Gastrocnemius medialis (tissue), 4 donors: ENCODE data around the gene CD2AP. TPM values are rescaled to one million over a fixed set of nuclear protein-coding genes. Genes with fewer than 3 reads are reported as not detected.
"Not testable (repeated sequence)": the region's sequence is repeated elsewhere in the genome, so short reads cannot be mapped to it uniquely, and the experiment has no call there.

Experiments
- ATAC-seq, 2 donors: fragments of 150-250 bp; one replicate each; pipeline ENCODE4 v1.9.1; 2016
- DNase-seq, 2 donors: peaks; one replicate each; pipeline ENCODE4 v3.0.0-alpha.2; 2019
- H3K27ac ChIP-seq, 4 donors: fragments of 200-600 bp; sonication (generic); 1 replicate in 1 of 4; 2 replicates in 3 of 4; pipeline ENCODE4 v1.5.1; 2016 to 2018; ENCODE audit warnings: mild to moderate bottlenecking in 2 of 4, moderate library complexity in 1 of 4
- H3K27me3 ChIP-seq, 3 donors: fragments of 200-600 bp; sonication (generic) in 2 of 3; 1 replicate in 1 of 3; 2 replicates in 2 of 3; pipeline versions ENCODE4 v1.5.1 to v1.6.0; 2016 to 2019; ENCODE audit warnings: mild to moderate bottlenecking in 1 of 3, moderate library complexity in 1 of 3
- H3K36me3 ChIP-seq, 2 donors: fragments of 200-600 bp; sonication (generic) in 1 of 2; one replicate each; pipeline ENCODE4 v1.5.1; 2017 to 2018
- H3K4me1 ChIP-seq, 2 donors: fragments of 200-600 bp; sonication (generic) in 1 of 2; one replicate each; pipeline ENCODE4 v1.5.1; 2016 to 2017; ENCODE audit warnings: mild to moderate bottlenecking in 2 of 2
- H3K4me3 ChIP-seq, 4 donors: fragments of 200-600 bp; sonication (generic) in 3 of 4; 1 replicate in 1 of 4; 2 replicates in 3 of 4; pipeline ENCODE4 v1.5.1; 2016 to 2019; ENCODE audit warnings: mild to moderate bottlenecking in 2 of 4
- H3K9me3 ChIP-seq, 3 donors: fragments of 200-600 bp; sonication (generic) in 2 of 3; 1 replicate in 1 of 3; 2 replicates in 2 of 3; pipeline ENCODE4 v1.5.1; 2016 to 2019
- POLR2A ChIP-seq, 2 donors: fragments of 450-650 bp; IDR thresholded peaks; one replicate each; pipeline ENCODE4 v1.6.1; 2017; ENCODE audit warnings: antibody characterized with exemption in 2 of 2, mild to moderate bottlenecking in 2 of 2, moderate library complexity in 2 of 2
- in situ Hi-C, 4 donors: fragments of 200-750 bp; cut with MboI; loops; one replicate each; pipeline versions ENCODE4 v1.15.0 to v1.8.0; 2017; ENCODE audit warnings: low sequenced_read_pairs in 4 of 4
- intact Hi-C: fragments of 100-400 bp; cut with DNase I; formaldehyde crosslinking; loops from one replicate; pipeline ENCODE4 v1.15.1; 2023; ENCODE audit warnings: low total_unique reads
- total RNA-seq, 4 donors: library from RNA; depleted of rRNA; stranded (reverse); fragments of >200 nt; gene quantifications; one replicate each; pipeline versions ENCODE4 v1.1.0 to v1.2.3, GENCODE V29; 2016
- TF ChIP-seq, protein P1 (sequence below), 5 experiments: fragments of 450-650 bp in 3 of 5; fragments of 200-600 bp in 2 of 5; sonication (generic) in 2 of 5; IDR thresholded peaks in 4 of 5; conservative IDR thresholded peaks in 1 of 5; 1 replicate in 4 of 5; 2 replicates in 1 of 5; pipeline ENCODE4 v1.5.1; 2016 to 2019; ENCODE audit warnings: antibody characterized with exemption in 5 of 5, mild to moderate bottlenecking in 3 of 5, moderate library complexity in 3 of 5

Gene CD2AP
- total RNA-seq, 4 donors from 2014 or later = 6.9 to 14.1 (median 8.6) TPM

DNA sequence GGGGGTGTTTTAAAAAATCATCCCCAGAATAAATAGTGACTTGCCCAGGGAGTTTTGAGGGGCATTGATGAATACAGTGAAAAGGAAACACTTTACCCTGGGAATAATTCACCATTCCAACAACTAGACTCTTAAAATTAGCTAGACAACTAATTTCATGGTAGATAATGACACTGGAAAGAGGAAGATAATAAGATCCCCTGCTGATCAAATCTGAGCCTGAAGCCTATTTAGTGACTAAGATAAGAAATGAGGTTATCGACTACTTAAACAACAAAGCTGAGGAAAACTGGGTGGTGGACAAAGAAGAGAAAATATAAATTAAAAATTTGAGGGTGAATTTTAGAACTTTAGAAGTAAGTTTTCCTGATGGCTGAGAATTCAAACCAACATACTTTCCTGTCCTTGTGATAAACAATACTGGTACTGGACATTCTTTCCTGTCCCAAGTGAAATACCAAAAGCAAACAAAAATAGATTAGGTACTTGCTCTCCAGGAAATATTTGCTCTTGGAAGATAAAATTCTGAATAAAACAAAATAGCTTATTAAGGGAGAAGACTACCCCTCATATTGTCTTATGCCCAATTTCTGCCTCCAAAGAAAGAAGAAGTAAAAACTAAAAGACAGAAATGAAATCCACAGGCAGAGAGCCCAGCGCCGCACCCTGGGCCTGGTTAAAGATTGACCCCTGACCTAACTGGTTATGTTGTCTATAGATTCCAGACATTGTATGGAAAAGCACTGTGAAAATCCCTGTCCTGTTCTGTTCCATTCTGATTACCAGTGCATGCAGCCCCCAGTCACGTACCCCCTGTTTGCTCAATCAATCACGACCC is 156.8 kb downstream of the CD2AP start:
- ATAC-seq = no peak
- DNase-seq = no peak
- TF ChIP-seq, protein P1, sequence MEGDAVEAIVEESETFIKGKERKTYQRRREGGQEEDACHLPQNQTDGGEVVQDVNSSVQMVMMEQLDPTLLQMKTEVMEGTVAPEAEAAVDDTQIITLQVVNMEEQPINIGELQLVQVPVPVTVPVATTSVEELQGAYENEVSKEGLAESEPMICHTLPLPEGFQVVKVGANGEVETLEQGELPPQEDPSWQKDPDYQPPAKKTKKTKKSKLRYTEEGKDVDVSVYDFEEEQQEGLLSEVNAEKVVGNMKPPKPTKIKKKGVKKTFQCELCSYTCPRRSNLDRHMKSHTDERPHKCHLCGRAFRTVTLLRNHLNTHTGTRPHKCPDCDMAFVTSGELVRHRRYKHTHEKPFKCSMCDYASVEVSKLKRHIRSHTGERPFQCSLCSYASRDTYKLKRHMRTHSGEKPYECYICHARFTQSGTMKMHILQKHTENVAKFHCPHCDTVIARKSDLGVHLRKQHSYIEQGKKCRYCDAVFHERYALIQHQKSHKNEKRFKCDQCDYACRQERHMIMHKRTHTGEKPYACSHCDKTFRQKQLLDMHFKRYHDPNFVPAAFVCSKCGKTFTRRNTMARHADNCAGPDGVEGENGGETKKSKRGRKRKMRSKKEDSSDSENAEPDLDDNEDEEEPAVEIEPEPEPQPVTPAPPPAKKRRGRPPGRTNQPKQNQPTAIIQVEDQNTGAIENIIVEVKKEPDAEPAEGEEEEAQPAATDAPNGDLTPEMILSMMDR (IDR thresholded peaks at IDR 0.05 in 4 of 5, conservative IDR thresholded peaks at IDR 0.05 in 1 of 5) = no peak
- TF ChIP-seq POLR2A (IDR thresholded peaks at IDR 0.05) = no peak
- Histone ChIP-seq H3K27ac (peak overlapping the region; percentile 21 to 37 (median 28)), H3K36me3 (no peaks in the 10 kb centered on the region), H3K27me3 (no peaks in the 10 kb centered on the region), H3K4me3 (no peak overlapping the region), H3K9me3 (no peaks in the 10 kb centered on the region), H3K4me1 (peaks cover 4 to 7% of the 10 kb centered on the region in 2 donors)
- intact Hi-C loops (no loop called here), in situ Hi-C loops (loop anchor here in 3 of 4 donors (5.0 to 10.0 kb wide), 4 partner anchors 103 to 148 kb away; partner anchors contain the start of gene OPN5 (in 1 of the 3))

DNA sequence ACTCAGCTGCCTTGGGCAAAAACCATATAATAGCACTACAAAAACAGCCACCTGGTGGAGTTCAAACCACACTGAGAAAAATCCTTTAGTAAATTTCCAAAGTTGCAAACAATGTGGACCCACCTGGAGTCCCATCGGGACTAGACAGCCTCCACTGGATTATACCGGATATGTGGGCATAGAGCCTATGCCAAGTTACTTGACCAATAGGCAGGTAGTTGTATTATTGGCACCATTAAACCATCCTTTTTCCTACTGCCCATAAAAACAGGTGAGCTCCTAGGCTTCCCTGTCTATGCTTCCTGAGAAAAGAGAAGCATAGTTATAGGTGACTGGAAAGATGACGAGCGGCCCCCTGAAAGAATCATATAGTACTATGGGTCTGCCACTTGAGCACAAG is 169.1 kb downstream of the CD2AP start:
- in situ Hi-C loops (no loop called here), intact Hi-C loops (no loop called here)
- H3K4me1 ChIP-seq = peaks cover 7 to 21% of the 10 kb centered on the region in 2 donors
- no peak overlapping the region for H3K27ac ChIP-seq
- no peak for TF ChIP-seq POLR2A (IDR thresholded peaks at IDR 0.05)
- TF ChIP-seq, protein P1 (IDR thresholded peaks at IDR 0.05 in 4 of 5, conservative IDR thresholded peaks at IDR 0.05 in 1 of 5) = no peak
- no peak for DNase-seq
- no peaks in the 10 kb centered on the region for H3K9me3 ChIP-seq
- H3K36me3 ChIP-seq = no peaks in the 10 kb centered on the region
- H3K27me3 ChIP-seq = no peaks in the 10 kb centered on the region
- no peak for ATAC-seq
- H3K4me3 ChIP-seq = no peak overlapping the region

DNA sequence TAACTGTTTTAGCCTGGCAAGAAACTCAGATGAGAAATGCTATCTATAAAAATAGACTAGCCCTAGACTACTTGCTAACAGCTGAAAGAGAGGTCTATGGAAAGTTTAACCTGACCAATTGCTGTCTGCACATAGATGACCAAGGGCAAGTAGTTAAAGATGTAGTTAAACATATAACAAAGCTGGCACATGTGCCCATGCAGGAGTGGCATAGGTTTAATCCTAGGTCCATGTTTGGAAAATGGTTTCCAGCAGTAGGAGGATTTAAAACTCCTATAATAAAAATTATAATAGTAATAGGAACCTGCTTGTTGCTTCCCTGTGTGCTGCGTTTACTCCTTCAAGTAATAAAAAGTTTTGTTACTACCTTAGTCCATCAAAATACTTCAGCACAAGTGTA is 169.6 kb downstream of the CD2AP start:
- no peak for DNase-seq
- Histone ChIP-seq H3K36me3 (no peaks in the 10 kb centered on the region), H3K4me1 (peaks cover 11 to 26% of the 10 kb centered on the region in 2 donors), H3K4me3 (no peak overlapping the region), H3K27ac (no peak overlapping the region), H3K27me3 (no peaks in the 10 kb centered on the region), H3K9me3 (no peaks in the 10 kb centered on the region)
- in situ Hi-C loops = no loop called here
- no peak for ATAC-seq
- TF ChIP-seq, protein P1 (IDR thresholded peaks at IDR 0.05 in 4 of 5, conservative IDR thresholded peaks at IDR 0.05 in 1 of 5) = no peak
- intact Hi-C loops = no loop called here

DNA sequence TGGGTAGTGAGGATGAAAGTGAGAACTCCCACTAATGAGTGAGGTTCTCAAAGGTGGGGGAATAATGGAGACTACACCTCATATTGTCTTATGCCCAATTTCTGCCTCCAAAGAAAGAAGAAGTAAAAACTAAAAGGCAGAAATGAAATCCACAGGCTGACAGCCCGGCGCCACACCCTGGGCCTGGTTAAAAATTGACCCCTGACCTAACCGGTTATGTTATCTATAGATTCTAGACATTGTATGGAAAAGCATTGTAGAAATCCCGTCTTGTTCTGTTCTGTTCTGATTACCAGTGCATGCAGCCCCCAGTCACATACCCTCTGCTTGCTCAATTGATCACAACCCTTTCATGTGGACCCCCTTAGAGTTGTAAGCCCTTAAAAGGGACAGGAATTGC is 170.0 kb downstream of the CD2AP start:
- DNase-seq, H3K27ac ChIP-seq, H3K4me3 ChIP-seq, ATAC-seq, H3K27me3 ChIP-seq, H3K36me3 ChIP-seq, in situ Hi-C loops, H3K9me3 ChIP-seq, intact Hi-C loops: not testable (repeated sequence)
- peaks cover 11 to 28% of the 10 kb centered on the region in 2 donors for H3K4me1 ChIP-seq

DNA sequence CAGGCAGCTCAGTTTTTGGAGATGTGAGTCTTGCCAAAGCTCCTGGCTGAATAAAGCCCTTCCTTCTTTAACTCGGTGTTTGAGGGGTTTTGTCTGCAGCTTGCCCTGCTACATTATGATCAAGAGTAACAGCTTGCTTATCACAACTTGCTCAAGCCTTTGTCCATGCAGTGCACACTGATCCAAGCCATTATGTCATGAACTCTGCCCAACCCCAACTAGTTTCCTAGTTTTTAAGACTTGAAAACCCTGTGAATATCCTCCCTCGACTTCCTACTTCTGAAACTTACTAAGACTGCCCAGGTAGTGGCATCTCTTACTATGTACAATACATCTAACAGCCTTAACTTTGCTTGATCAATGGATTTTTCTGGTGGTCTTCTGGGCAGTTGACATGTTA is 170.4 kb downstream of the CD2AP start:
- ATAC-seq = no peak
- H3K27me3 ChIP-seq = no peaks in the 10 kb centered on the region
- H3K4me3 ChIP-seq = no peak overlapping the region
- H3K36me3 ChIP-seq = no peaks in the 10 kb centered on the region
- no peak for DNase-seq
- intact Hi-C loops = no loop called here
- no peak overlapping the region for H3K27ac ChIP-seq
- in situ Hi-C loops = no loop called here
- no peaks in the 10 kb centered on the region for H3K9me3 ChIP-seq
- TF ChIP-seq, protein P1 (IDR thresholded peaks at IDR 0.05 in 4 of 5, conservative IDR thresholded peaks at IDR 0.05 in 1 of 5) = no peak
- H3K4me1 ChIP-seq = peaks cover 11 to 28% of the 10 kb centered on the region in 2 donors
